IPS-18c (cell line): ENCODE data around the gene PAIP2B.
"Not testable (repeated sequence)": the region's sequence is repeated elsewhere in the genome, so short reads cannot be mapped to it uniquely, and the experiment has no call there.

Experiments
- H3K4me3 ChIP-seq: 2 replicates; pipeline ENCODE4 v1.7.0; 2013; ENCODE audit warnings: low read depth, mild to moderate bottlenecking, low read length, moderate library complexity; ENCODE audit not compliant: insufficient read depth
- H3K9me3 ChIP-seq: one replicate; pipeline ENCODE4 v1.6.1; 2013; ENCODE audit warnings: mild to moderate bottlenecking, low read length, moderate library complexity; ENCODE audit not compliant: control insufficient read depth, insufficient read depth

PAIP2B gene

GRCh38 chr2:71226096-71226964 lies 573 bp downstream of the PAIP2B start:
- Histone ChIP-seq H3K4me3 (peak overlapping the region; percentile 81), H3K9me3 (no peaks in the 10 kb centered on the region)

- Histone ChIP-seq H3K4me3 (no peak overlapping the region), H3K9me3 (no peaks in the 10 kb centered on the region)
These were observed 2.0 kb downstream of the PAIP2B start for GRCh38 chr2:71224935-71225334.

GRCh38 chr2:71224457-71224856 lies 2.4 kb downstream of the PAIP2B start:
- Histone ChIP-seq H3K9me3 (no peaks in the 10 kb centered on the region), H3K4me3 (no peak overlapping the region)

- H3K4me3 ChIP-seq: no peak overlapping the region
- no peaks in the 10 kb centered on the region for H3K9me3 ChIP-seq
These were observed 3.1 kb downstream of the PAIP2B start for GRCh38 chr2:71223767-71224333.

- no peaks in the 10 kb centered on the region for H3K9me3 ChIP-seq
- no peak overlapping the region for H3K4me3 ChIP-seq
These were observed 6.2 kb downstream of the PAIP2B start for GRCh38 chr2:71220743-71221142.

- no peak overlapping the region for H3K4me3 ChIP-seq
- H3K9me3 ChIP-seq: no peaks in the 10 kb centered on the region
These were observed 10.4 kb downstream of the PAIP2B start for GRCh38 chr2:71216501-71216900.

GRCh38 chr2:71215447-71215846 lies 11.5 kb downstream of the PAIP2B start:
- no peak overlapping the region for H3K4me3 ChIP-seq

GRCh38 chr2:71212336-71212735 lies 14.6 kb downstream of the PAIP2B start:
- no peak overlapping the region for H3K4me3 ChIP-seq
- H3K9me3 ChIP-seq: no peaks in the 10 kb centered on the region

More at GRCh38 chr2:71215447-71215846, 11.5 kb downstream of the PAIP2B start:
- no peaks in the 10 kb centered on the region for H3K9me3 ChIP-seq

GRCh38 chr2:71210292-71210691 lies 16.6 kb downstream of the PAIP2B start:
- Histone ChIP-seq H3K4me3 (no peak overlapping the region), H3K9me3 (no peaks in the 10 kb centered on the region)

- no peaks in the 10 kb centered on the region for H3K9me3 ChIP-seq
- H3K4me3 ChIP-seq: no peak overlapping the region
These were observed 18.1 kb downstream of the PAIP2B start for GRCh38 chr2:71208756-71209155.

GRCh38 chr2:71207601-71208000 lies 19.3 kb downstream of the PAIP2B start:
- no peak overlapping the region for H3K4me3 ChIP-seq
- H3K9me3 ChIP-seq: no peaks in the 10 kb centered on the region

GRCh38 chr2:71206271-71206670 lies 20.6 kb downstream of the PAIP2B start:
- H3K9me3 ChIP-seq: no peaks in the 10 kb centered on the region
- no peak overlapping the region for H3K4me3 ChIP-seq

- Histone ChIP-seq H3K9me3 (no peaks in the 10 kb centered on the region), H3K4me3 (no peak overlapping the region)
These were observed 35.3 kb downstream of the PAIP2B start for GRCh38 chr2:71191570-71191943.

- Histone ChIP-seq H3K4me3 (no peak overlapping the region), H3K9me3 (no peaks in the 10 kb centered on the region)
These were observed 36.0 kb downstream of the PAIP2B start for GRCh38 chr2:71190656-71191569.

GRCh38 chr2:71187589-71187988 lies 39.3 kb downstream of the PAIP2B start:
- Histone ChIP-seq H3K9me3 (no peaks in the 10 kb centered on the region), H3K4me3 (no peak overlapping the region)

- H3K4me3 ChIP-seq: no peak overlapping the region
- H3K9me3 ChIP-seq: no peaks in the 10 kb centered on the region
These were observed 39.9 kb downstream of the PAIP2B start for GRCh38 chr2:71186973-71187372.

GRCh38 chr2:71183306-71184115 lies 43.4 kb downstream of the PAIP2B start:
- not testable (repeated sequence) for H3K9me3 ChIP-seq, H3K4me3 ChIP-seq
